GM18858 (cell line): ENCODE results near the gene TOB2.

Source experiments
- ATAC-seq: cut with Tn5 transposase; IDR thresholded peaks from one replicate; pipeline ENCODE4 v1.9.1; 2021; ENCODE audit not compliant: unreplicated experiment

TOB2 gene

GRCh38 chr22:41394012-41394356 lies 52.6 kb downstream of the TOB2 start:
- no peak for ATAC-seq

- ATAC-seq: no peak
Observed at GRCh38 chr22:41387341-41387740, 59.3 kb downstream of the TOB2 start.

GRCh38 chr22:41384128-41384527 lies 62.5 kb downstream of the TOB2 start:
- no peak for ATAC-seq
